Measurements from ENCODE around the gene TGFA.

Gene TGFA

DNA sequence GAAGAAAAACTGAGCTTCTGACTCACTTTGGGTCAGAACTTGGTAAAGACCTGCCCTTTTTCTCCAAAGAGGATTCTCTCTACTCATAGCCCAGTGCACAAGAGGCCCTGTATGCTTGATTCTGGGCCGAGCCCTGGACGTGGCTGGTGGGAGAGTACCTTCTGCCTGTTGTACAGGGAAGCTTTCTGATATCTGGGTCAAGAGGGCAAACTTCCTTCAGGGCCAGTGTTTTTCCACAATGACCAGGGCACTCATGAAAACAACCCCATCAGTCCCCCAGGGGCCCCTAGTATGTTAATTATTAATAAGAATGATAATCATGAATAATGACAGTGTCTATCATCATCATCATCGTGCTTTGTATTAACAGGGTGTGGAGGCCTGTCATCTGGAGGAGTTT, 90.0 kb downstream of the TGFA start:
- DNase-seq (ENCODE audit: low read depth in 2 of 2) = no peak

DNA sequence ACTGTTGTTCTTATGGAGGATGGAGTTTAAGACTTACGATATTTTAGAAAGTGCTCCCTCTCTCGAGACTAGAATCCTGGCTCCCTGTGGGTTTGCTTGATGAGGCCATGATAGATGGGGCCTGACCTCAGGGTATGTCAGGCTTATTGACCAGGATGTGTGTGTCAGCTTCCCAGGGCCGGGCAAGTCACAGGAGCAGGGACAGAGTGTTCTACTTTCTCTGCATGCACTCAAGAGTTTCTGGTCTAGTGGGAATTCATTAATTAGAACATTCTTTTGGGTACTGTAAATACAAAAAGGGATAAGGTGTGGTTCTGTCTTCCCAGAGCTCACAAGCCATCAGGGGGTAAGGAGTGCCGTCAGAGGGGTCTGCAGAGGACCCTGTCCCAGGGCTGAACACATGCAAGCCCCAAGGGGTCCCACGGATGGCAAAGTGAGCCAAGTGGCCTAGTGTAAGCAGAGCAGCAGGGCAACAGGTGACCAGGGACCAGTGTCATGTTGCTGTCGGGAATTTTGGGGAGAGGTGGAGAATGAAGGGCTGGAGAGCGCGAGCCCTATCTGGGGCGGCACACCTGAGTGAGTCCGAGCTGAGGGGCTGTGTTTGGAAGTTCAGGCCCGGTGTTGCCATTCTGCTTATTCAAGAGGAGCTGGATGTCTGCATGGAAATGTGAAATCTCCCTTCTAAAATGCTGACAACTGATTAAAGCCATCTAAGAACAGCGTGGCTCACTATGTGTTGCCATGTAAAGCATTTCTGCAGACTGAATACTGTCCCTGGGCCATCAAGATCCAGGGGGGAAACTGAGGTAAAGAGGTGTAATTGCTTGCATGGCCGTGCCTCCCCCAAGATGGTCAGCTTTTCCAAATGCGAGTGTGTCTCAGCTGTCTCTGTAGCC, 91.4 kb downstream of the TGFA start:
- no peak for DNase-seq (ENCODE audit: low read depth in 2 of 2)

DNA sequence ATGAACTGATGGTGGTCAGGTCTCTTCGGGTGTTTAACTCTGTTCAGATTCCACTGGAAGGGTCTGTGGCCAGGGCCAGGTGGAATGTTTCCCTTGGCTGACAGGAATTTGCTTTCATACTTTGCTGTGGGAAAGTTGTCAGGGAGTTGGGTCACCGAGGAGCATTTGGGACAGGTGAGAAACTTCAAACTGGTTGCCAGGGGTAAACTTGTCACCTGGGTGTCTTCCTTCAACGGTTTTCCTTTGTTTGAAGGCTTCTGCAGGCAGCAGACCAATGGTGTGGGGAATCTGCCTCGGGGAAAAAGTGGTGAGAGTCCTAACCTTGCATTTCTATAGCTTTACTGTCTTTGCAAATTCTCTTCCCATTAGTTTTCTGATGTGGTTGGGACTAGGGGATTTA, 92.2 kb downstream of the TGFA start:
- DNase-seq (ENCODE audit: low read depth in 2 of 2) = no peak

DNA sequence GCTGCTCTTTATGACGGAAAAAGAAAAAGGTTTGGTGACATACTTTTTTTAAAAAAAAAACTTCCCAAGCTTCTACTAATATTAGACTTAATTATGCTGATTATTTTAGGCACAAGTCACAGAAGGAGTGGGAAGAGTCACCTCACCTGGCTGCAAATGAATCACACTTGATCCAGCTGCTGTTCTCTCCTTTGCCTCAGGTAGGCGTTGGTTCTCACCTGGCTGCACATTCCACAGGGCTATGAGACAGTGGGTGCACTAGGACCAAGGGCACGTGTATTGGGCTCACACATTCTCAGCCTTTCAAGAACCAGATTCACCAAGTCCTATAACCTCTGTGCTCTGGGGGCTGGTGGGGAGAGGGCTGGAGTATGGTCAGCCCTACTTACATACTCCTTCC, 93.3 kb downstream of the TGFA start:
- no peak for DNase-seq (ENCODE audit: low read depth in 2 of 2)

DNA sequence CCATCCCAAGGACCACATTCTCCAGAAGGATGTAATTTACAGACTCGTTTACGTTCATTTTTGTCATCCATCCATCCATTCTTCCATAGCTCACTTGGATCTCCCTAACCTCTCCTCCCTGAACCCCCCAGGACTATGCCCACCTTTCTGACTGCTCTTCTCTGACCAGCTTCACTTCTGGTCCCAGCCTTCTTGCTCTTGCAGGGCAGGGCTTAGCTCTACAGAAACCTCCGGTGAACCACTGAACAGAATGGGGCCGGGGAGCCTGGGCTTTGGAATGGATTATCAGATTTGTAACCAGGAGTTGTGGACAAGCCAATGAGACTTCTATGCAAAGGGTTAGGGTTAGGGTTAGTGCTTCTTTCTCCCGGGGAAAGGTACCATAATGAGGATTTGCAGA, 95.0 kb downstream of the TGFA start:
- DNase-seq (ENCODE audit: low read depth in 2 of 2) = no peak

DNA sequence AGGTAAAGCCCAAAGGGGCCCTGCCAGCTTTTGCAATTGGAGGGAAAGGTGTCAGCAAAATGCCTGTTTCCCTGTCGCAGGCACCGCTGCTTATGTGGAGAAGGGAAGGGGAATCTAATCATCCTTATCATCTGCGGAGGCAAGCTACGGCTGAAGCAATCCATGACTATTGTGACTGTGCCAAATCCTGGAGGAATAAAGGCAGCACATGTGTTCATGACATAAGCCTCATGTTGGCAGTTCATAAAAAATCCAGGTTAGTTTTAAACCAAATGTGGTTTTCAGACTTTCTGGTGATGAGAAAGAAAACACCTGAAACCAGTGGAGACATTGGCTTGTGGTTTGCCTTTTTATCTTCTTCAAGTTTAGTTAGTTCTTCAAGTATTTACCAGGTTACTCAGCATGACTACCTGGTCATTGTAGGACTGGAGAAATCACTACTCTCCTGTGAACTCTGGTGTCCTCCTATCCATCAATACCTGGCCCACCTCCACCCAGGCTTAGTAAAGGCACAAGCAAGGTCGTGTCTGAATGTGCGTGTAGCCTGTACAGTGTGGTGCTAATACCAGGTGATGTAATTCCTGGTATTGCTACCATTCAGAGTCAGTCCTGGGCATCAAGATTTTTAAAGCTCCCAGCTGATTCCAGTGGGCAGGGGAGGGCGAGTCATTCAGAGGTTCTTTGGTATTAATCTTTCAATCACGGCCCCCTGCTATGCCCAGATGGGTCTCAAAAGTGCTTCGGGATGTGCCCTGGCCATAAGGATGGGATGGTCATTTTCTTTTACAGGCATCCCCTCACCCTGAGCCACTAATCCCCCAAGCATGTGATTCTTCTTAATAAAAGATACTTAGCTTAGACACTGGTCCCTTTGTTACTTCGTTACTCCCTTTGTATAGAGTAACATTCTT, 96.8 kb downstream of the TGFA start:
- no peak for DNase-seq (ENCODE audit: low read depth in 2 of 2)

DNA sequence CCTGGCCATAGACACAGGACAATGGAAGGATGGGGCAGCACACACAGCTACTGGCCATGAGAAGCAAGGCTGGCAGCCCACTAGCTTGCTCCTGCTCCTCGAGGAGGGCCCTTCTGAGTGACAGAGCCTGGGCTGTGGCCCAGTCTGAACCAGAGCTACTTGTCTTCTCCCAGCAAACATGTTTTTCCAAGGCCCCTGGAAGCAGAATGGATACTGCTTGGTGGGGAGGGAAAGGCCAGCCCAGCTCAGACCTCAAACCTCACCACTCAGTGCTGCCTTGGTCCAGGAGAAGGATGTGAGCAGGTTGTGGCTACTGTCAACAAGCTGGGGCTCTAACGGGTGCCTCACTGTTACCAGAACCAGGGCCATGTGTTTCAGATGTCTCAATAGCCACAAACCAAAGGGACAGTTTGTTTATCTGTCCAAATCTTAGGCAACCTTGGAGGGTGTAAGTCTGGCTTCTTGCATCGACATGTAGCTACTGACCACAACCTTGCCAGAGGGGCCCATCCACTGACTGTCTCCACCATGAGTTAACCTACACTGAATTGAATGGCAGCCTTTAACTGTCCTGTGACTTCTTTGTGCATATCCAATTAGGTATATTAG, 98.6 kb downstream of the TGFA start:
- no peak for DNase-seq (ENCODE audit: low read depth in 2 of 2)

DNA sequence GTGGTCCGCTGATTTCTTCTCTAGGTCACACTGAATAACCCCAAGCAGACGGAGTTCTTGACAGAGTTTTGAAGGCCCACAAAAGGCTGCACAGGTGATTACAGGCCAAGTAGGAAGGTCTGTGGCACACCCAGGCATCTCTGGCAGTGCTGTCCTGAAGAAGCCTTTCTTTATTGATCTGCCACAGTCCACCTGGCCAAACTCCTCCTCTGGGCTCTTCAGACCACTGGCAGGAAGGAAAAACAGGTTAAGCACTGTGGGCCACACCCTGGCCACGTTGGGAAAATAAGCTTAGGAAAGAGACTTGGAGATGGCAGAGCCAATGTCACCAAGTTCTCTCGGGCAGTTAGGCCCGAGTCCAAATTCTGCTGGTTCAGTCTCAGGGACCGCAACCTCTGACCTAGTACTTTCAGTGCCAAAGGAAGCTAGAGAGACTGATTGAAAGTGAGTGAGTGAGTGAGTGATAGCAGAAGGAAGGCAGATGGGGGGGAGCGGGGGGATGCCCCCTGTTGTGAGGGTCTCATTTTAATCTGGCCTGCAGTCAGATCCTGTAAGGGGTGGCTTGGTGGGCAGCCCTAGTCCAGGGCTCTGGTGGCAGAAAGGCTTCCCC, 102.9 kb downstream of the TGFA start:
- DNase-seq (ENCODE audit: low read depth in 2 of 2) = no peak

DNA sequence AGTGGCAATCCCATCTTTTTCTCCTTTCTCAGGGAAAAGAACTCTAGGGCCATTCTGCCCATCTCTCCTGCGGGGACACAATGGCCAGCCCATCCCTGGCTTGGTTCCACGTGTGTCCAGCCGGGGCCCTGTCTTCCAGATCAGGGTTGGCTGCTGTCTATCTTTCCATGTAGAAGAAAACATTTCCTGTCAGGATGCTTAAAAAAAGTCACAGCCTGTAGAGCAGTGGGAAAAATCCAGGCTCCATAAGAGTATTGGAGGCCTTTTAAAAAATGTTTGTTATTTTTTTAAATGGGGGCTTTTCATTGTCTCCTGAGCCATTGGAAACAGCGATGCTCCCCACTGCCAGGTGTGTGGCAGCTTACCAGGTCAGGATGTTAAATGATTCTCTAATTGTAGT, 105.6 kb downstream of the TGFA start:
- no peak for DNase-seq (ENCODE audit: low read depth in 2 of 2)

DNA sequence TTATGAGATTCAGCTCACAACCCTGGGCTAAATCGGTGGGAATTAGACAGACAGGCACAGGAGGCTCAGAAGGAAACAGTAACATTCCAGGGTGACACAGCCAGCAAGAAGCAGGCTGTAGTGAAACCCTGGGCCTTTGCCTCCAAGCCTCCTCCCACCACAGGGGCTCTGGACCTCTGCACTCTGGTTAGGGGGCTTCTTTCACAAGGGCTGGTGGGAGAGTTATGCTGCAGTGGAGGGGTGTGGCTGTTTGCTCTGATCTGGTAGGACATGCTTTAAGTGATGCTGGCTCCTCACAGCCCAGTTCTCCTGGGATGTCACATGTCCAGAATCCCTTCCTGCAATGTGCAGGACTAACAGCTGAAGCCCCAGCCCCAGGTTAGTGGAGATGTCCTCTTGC, 109.9 kb downstream of the TGFA start:
- no peak for DNase-seq (ENCODE audit: low read depth in 2 of 2)

DNA sequence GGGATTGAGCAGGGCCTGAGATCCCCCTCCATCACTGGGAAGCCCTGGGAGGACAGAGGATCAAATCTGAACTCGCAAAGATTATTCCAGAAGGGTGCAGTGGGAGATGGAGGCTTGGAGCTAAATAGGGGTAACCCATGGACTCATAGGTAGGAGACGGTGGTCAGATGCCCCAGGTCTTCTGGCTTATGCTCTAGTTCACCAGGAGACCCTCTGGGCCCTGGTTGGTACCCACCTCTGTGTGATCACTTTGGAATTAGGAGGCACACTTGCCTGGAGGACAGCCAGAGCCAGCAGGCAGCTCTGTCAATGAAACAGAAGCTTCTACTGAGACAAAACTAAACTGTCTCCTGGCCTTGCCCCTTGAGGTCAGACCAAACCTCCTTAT, 110.6 kb downstream of the TGFA start:
- no peak for DNase-seq (ENCODE audit: low read depth in 2 of 2)

DNA sequence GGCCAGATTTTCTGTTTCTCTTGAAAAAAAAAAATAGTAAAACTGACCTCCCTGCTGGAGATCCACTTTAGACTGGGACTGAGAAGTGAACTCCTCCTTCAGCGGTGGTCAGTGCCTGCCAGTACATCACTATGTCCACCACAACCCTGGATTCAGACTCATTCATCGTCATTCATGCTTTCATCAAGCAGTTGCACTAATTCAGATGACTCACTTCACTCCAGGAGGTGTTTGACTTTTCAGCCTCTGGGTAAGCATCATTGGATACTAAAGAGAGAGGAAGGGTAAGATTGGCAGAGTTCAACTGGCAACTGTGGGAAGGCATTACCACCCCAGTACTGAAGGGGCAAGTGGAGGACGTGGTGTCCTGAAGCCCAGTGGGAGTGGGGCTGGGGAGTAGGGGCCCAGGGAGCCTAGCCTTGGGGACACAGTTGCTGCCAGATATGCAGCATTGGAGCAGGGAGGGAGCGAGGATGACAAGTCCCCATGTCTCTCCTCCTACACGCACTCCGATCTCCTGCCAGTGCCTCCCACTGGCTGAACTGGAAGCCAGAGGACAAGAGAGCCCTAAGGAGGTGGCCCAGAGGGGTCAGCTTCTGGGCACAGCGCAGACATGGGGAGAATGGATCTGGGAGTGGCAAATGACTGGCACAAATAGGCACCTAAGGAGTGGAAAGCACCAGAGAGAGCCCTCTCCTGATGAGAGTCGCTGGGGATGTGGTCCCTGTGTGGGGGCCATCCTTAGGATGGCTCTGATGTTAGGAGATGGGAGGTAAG, 111.1 kb downstream of the TGFA start:
- DNase-seq (ENCODE audit: low read depth in 2 of 2) = no peak

DNA sequence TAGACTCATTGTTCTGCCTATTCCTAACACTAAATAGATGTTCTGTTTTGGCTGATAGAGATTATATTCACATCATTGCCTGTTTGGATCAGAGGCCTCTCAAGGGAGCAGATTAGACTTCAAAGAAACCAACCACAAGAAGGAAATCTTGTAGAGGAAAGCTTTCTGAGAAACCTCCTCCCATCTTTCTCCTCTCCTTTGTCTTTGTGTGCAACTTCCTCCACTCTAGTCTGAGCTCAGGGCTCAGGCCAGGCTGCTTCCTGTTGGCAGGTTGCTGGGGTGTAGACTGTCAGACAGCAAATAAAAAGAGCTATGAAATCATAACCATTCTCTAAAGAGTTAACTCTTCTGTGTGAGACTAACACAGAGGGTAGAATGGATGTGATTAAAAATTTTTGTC, 113.0 kb downstream of the TGFA start:
- no peak for DNase-seq (ENCODE audit: low read depth in 2 of 2)

DNA sequence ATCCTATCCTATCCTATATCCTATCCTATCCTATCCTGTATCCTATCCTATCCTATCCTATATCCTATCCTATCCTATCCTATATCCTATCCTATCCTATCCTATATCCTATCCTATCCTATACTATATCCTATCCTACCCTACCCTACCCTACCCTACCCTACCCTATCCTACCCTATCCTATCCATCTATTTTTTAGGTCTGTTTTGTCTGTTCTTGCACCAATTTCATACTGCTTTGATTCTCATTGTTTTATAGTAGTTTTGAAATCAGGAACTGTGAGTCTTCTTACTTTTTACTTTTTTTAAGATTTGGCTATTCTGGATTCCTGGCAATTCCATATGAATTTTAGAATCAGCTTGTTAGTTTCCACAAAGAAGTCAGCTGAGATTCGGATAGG, 118.5 kb downstream of the TGFA start:
- DNase-seq (ENCODE audit: low read depth in 2 of 2) = no peak

DNA sequence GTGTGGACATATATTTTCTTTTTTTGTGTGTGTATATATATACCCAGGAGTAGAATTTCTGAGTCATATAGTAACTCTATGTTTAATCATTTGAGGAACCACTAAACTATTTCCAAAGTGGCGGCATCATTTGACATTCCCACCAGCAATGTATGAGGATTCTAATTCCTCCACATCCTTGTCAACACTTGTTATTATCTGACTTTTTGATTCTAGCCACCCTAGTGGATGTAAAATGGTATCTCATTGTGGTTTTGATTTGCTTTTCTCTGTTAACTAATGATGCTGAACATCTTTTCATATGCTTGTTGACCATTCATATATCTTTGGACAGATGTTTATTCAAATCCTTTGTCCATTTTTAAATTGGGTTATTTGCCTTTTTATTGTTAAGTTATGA, 120.3 kb downstream of the TGFA start:
- DNase-seq (ENCODE audit: low read depth in 2 of 2) = no peak

DNA sequence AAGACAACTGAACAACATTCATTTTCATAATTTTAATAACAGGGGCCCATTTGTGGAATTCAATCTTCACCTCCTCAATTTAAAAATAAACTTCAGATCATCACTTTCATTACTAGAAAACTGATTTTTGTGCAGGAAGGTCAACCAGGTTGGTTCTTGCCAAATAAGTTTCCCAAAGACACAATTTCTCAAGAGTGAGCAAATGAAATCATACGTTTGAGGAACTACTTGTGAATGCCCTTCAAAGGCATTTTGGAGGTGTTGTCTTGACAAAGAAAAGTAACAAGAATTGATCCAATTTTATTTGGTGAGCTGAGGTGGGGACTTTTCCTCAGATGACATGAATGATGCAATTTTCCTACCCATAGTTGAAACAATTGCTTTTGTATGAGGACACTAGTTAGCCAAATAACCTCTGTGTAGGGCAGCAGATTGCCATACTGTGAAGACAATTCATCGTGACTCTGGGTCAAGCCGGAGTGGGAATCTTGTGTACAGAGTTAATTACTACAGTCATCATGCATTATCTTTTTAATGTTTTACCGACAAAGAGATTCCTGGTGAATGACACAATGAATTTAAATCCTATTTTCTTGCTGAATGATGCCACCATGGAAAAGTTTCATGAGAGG, 121.8 kb downstream of the TGFA start:
- no peak for DNase-seq (ENCODE audit: low read depth in 2 of 2)

DNA sequence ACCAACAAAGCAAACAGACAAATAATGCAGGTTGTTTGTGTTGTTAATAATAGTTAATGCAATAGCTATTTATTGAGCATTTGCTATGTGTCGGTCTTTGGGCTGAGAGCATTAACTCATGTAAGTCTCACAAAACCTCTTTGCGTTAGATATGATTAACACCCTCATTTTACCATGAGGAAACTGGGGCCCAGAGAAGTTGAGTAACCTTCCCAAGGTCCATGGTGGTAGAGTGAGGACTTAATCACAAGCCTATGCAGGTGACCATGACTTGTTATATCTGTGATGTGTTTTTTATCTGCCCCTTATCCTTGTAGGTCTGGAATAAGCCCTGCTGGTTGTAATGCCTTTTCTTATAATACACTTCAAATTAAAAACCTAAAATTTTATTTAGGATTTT, 127.3 kb downstream of the TGFA start:
- no peak for DNase-seq (ENCODE audit: low read depth in 2 of 2)

DNA sequence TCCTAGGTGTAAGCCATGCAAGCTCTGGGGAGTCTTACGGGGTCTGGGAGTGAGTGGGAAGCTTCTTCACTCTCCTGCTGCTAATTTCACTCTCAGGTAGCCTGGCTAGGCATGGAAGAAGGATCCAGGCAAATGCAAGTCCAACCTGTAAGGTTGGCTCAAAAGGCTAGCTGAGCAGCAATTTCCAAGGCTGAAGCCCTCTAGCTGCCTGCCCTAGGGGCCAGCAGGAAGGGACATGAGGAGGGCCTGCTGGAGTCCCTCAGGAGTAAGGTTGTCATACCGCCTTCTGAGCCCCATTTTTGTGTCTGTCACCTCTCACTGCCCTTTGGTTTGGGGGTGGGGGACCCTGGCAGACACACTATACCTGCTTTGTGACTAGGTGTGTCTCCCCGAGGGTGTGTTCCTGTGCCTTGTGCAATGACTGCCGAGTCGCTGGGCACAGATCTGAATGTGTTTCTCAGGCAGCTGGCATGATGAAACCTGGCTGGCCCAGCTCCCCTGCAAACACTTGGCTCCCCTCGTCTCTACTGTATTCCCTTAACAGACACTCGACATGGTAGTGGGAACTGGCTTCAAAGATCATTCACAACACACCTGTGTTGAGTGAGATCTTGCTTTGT, 127.8 kb downstream of the TGFA start:
- DNase-seq (ENCODE audit: low read depth in 2 of 2) = no peak

DNA sequence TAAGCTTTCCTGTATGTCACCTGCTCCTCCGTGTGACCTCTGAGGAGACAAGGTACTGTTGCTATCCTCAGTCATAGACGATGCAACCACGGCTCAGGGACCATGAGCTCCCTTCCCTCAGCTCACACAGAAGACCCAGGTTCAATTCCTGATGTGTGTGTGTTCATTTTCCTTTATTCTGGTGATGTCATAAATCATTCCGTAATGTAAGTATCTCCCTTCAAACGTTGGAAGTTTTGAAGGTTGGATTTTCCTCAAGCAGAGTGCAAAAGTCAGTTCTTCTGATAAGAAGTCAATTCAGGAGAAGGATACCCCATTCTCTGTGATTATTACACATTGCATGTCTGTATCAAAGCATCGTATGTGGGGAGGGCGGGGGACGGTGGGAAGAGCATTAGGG, 132.9 kb downstream of the TGFA start:
- DNase-seq (ENCODE audit: low read depth in 2 of 2) = no peak

DNA sequence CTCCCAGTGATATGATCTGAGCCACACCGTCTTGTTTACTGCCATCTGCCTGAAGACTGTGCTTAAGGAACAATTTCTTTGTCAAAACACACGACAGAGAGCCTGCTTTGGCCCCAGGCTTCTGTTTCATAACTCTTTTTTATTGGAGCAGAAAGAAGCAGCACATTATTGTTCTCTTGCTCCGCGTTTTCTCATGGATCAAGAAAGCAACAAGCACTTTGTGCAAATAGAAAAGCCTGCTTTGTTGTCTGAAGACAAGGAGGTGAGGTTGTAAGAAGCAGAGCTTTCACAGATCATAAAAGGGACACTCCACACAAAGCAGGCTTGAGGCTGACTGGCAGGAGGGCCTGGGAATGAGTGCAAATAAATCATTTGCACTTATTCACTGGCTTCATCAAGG, 133.5 kb downstream of the TGFA start:
- DNase-seq (ENCODE audit: low read depth in 2 of 2) = no peak
